Hair follicular keratinocyte (primary cell): ENCODE data around the gene MAN2A2. TPM values are rescaled to one million over a fixed set of nuclear protein-coding genes. Genes with fewer than 3 reads are reported as not detected.

ENCODE experiments used
- total RNA-seq: library from RNA; depleted of rRNA; stranded (reverse); fragments of >200 nt; gene quantifications from 2 replicates; pipeline ENCODE4 v1.2.3, GENCODE V29; 2015

MAN2A2 gene
- 3.9 and 6.6 TPM in 2 replicates for total RNA-seq

GRCh38 chr15:90902840-90903732 lies at the start of gene MAN2A2:
MAN2A2 (plus strand) TSS chr15:90903302; CDS start chr15:90904208, 906 bp downstream.

GRCh38 chr15:90868261-90868689 lies 34.8 kb upstream of the MAN2A2 start, which contains the start of gene FURIN:
FURIN (plus strand) TSS chr15:90868588; CDS start chr15:90875741, 7,153 bp downstream.

GRCh38 chr15:90883976-90884718 lies 19.0 kb upstream of the MAN2A2 start, which contains the start of gene FES:
FES (plus strand) TSS chr15:90884504; CDS start chr15:90885046, 542 bp downstream.

GRCh38 chr15:90931828-90932659 lies 28.9 kb downstream of the MAN2A2 start, which contains the start of gene HDDC3:
HDDC3 (minus strand) TSS chr15:90932549; CDS start chr15:90932540, 9 bp downstream.

GRCh38 chr15:90934949-90935751 lies 32.0 kb downstream of the MAN2A2 start, which contains the start of gene UNC45A:
UNC45A (plus strand) TSS chr15:90935285; CDS start chr15:90935325, 40 bp downstream.

GRCh38 chr15:90954712-90955623 lies 51.9 kb downstream of the MAN2A2 start, which contains the start of gene RCCD1:
RCCD1 (plus strand) TSS chr15:90954884; CDS start chr15:90956735, 1,851 bp downstream.

Other genes with a start within 250 kb of the MAN2A2 start
- 3.0 and 9.9 TPM in 2 replicates for gene BLM, start 186.0 kb upstream of the MAN2A2 start, total RNA-seq
- gene FURIN, start 34.7 kb upstream of the MAN2A2 start, total RNA-seq, result 56.6 and 87.8 TPM in 2 replicates
- 1.9 and 2.1 TPM in 2 replicates for gene FES, start 18.8 kb upstream of the MAN2A2 start, total RNA-seq
- 18.7 and 18.8 TPM in 2 replicates for gene HDDC3, start 29.2 kb downstream of the MAN2A2 start, total RNA-seq
- gene UNC45A, start 32.0 kb downstream of the MAN2A2 start, total RNA-seq, result 50.8 and 57.8 TPM in 2 replicates
- 16.7 and 24.1 TPM in 2 replicates for gene RCCD1, start 51.6 kb downstream of the MAN2A2 start, total RNA-seq
- gene PRC1, start 91.2 kb downstream of the MAN2A2 start, total RNA-seq, result 38.0 and 169 TPM in 2 replicates
- 14.8 and 22.0 TPM in 2 replicates for gene VPS33B, start 119.3 kb downstream of the MAN2A2 start, total RNA-seq
- under 0.01 and 0.08 TPM in 2 replicates for gene SV2B, start 197.0 kb downstream of the MAN2A2 start, total RNA-seq